AG04449 (cell line): ENCODE results near the gene PREX1.

ENCODE experiments used
- CTCF ChIA-PET: fragments of 350-600 bp; formaldehyde crosslinking; extraction: SDS; loops from one replicate; lab custom pipeline; 2021; ENCODE audit warnings: antibody characterized with exemption; lab: Yijun Ruan, JAX
- POLR2A ChIA-PET: fragments of 400-600, 350-600 bp; formaldehyde crosslinking; extraction: SDS; loops from one replicate; lab custom pipeline; 2020; ENCODE audit warnings: antibody characterized with exemption, inconsistent platforms; lab: Yijun Ruan, JAX
- DNase-seq: peaks from one replicate; pipeline ENCODE4 v3.0.0-alpha.2; 2010; ENCODE audit warnings: low read depth, low spot score
- H3K4me3 ChIP-seq: 2 replicates; pipeline ENCODE4 v1.5.1; 2011; ENCODE audit warnings: low read depth, mild to moderate bottlenecking, control low read depth, low read length
- TF ChIP-seq, protein P1 (sequence below): IDR thresholded peaks from one replicate; pipeline ENCODE4 v1.5.1; 2011; ENCODE audit warnings: mild to moderate bottlenecking, moderate library complexity, low read length, control low read depth, inconsistent platforms; ENCODE audit not compliant: insufficient read depth; ENCODE audit errors: missing control alignments

The PREX1 gene

GRCh38 chr20:48820649-48820973 lies 7.2 kb downstream of the PREX1 start:
- TF ChIP-seq, protein P1, sequence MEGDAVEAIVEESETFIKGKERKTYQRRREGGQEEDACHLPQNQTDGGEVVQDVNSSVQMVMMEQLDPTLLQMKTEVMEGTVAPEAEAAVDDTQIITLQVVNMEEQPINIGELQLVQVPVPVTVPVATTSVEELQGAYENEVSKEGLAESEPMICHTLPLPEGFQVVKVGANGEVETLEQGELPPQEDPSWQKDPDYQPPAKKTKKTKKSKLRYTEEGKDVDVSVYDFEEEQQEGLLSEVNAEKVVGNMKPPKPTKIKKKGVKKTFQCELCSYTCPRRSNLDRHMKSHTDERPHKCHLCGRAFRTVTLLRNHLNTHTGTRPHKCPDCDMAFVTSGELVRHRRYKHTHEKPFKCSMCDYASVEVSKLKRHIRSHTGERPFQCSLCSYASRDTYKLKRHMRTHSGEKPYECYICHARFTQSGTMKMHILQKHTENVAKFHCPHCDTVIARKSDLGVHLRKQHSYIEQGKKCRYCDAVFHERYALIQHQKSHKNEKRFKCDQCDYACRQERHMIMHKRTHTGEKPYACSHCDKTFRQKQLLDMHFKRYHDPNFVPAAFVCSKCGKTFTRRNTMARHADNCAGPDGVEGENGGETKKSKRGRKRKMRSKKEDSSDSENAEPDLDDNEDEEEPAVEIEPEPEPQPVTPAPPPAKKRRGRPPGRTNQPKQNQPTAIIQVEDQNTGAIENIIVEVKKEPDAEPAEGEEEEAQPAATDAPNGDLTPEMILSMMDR: no peak
- no peak overlapping the region for H3K4me3 ChIP-seq
- POLR2A ChIA-PET: no interaction called here
- CTCF ChIA-PET: no interaction called here
- DNase-seq: no peak

GRCh38 chr20:48819821-48820648 lies 7.8 kb downstream of the PREX1 start:
- TF ChIP-seq, protein P1: no peak
- no peak for DNase-seq
- no peak overlapping the region for H3K4me3 ChIP-seq
- CTCF ChIA-PET: no interaction called here
- POLR2A ChIA-PET: no interaction called here

GRCh38 chr20:48819089-48819488 lies 8.7 kb downstream of the PREX1 start:
- POLR2A ChIA-PET: no interaction called here
- no peak overlapping the region for H3K4me3 ChIP-seq
- TF ChIP-seq, protein P1: no peak
- CTCF ChIA-PET: no interaction called here
- no peak for DNase-seq

GRCh38 chr20:48818481-48818987 lies 9.3 kb downstream of the PREX1 start:
- no peak overlapping the region for H3K4me3 ChIP-seq
- TF ChIP-seq, protein P1: no peak
- CTCF ChIA-PET: interaction anchor here (1.8 kb wide), 1 partner anchor 10 kb away, joined by 4 read pairs; the partner anchor contains the start of gene PREX1
- DNase-seq: no peak
- POLR2A ChIA-PET: no interaction called here

- ChIA-PET POLR2A (no interaction called here), CTCF (interaction anchor here (1.8 kb wide), 1 partner anchor 10 kb away, joined by 4 read pairs; the partner anchor contains the start of gene PREX1)
- H3K4me3 ChIP-seq: no peak overlapping the region
- TF ChIP-seq, protein P1: no peak
- no peak for DNase-seq
Observed at GRCh38 chr20:48818031-48818370, 9.8 kb downstream of the PREX1 start.

DNA sequence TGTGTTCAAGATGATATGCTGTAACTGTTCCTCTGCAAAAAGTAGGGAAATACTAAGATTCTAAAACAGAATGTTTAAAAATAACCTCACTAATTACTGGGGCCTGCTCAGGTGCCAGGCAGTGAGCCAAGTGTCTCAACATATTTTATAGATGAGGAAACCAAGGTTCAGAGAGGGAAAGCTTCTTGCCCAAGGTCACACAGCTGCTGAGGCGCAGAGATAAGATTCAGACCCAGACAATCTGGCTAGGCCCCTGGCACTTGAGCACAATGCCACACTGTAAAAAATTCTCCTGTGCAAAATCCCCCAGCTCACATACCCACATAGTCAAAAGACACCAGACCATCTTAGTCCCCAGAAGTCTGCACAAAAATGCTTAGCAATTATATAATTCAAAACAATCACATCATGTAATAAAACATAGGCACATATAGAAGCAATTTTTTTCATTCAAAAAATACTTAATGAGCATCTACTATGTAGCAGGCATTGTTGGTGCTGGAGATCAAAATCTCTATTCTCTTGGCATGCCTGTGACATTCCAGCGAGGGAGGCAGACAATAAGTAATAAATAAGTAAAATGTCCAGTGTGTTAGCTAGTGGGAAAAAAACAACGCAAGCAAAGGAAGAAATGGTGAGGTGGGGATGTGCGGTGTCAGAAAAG lies 10.3 kb downstream of the PREX1 start:
- TF ChIP-seq, protein P1: no peak
- no peak for DNase-seq
- ChIA-PET POLR2A (no interaction called here), CTCF (interaction anchor here (1.8 kb wide), 1 partner anchor 11 kb away, joined by 4 read pairs; the partner anchor contains the start of gene PREX1)
- H3K4me3 ChIP-seq: no peak overlapping the region
